ENCODE data around the gene NTSR1.

DNA sequence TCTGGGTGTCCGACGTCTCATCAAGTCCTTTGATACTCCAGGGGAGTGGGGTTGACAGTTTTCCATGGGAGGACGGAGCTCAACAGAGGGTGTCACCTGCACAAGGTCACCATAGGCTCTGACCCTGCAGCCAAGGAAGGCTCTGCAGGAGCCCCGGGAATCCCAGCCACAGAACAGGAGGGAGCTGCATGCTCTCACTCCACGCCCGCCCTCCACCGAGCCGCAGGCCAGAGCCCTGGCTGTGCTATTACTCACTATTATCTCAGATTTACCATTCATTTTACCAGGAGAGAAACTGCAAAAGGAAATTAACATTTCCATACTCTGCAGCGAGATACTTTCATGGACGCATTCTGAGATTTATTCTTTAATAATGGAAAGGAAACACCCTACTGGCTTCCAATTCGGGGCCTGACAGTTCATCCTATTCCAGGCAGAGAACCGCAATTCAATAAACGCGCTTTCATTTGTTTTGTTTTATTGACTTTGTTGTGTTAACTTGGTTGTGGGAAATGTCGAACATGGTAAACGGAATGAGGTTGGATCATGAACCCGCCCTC lies 18.3 kb upstream of the NTSR1 start:
- TF ChIP-seq, protein P1, sequence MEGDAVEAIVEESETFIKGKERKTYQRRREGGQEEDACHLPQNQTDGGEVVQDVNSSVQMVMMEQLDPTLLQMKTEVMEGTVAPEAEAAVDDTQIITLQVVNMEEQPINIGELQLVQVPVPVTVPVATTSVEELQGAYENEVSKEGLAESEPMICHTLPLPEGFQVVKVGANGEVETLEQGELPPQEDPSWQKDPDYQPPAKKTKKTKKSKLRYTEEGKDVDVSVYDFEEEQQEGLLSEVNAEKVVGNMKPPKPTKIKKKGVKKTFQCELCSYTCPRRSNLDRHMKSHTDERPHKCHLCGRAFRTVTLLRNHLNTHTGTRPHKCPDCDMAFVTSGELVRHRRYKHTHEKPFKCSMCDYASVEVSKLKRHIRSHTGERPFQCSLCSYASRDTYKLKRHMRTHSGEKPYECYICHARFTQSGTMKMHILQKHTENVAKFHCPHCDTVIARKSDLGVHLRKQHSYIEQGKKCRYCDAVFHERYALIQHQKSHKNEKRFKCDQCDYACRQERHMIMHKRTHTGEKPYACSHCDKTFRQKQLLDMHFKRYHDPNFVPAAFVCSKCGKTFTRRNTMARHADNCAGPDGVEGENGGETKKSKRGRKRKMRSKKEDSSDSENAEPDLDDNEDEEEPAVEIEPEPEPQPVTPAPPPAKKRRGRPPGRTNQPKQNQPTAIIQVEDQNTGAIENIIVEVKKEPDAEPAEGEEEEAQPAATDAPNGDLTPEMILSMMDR (IDR thresholded peaks at IDR 0.05), result no peak
- no peak for TF ChIP-seq POLR2A (IDR thresholded peaks at IDR 0.05)
